HG03571 (cell line): Measurements from ENCODE around the gene DTX4.

Experiments
- ATAC-seq: cut with Tn5 transposase; IDR thresholded peaks from one replicate; pipeline ENCODE4 v1.9.1; 2021; ENCODE audit not compliant: unreplicated experiment

The DTX4 gene

DNA sequence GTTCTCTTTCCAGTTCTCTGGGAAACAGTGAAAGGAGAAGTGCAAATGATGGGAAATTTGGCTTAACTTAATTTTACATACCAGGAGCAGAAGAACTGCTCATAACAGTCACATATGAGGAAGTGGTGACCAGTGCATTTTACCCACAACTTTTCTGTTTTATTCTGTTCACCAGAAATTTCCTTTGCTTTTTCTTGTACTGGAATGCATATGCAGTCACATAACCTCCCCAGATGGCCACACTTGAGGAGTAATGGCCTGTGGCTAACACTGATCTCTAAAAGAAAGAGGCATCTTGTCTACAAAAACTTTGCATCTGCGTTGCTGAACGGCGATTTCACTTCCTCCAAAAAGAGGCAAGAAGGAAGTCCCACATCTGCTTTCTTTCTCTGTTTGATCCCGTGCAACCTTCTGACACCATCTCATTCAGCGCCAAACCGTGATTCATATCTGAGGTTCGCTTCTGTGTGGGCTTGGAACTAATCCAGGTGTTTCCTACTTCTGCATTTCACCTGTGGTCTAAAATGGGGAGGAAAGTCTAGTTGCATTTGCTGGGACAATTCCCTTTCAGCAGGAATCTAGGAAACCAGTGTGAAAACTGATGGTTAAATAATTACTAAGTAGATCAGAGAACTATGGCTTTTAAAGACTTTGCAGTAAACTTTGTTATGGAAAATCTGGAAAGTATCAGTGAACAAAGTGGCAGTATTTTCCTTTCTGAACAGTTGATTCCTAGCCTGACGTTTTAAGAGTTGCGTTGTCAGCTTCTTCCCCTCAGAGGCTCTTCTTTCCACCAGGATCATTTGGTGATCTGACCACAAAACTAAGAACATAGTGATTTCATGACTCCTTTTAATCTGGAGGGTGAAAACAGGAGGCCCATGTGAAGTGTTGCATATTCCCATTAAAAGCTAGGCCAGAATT, 45.0 kb downstream of the DTX4 start:
- ATAC-seq, result peak; percentile 93

DNA sequence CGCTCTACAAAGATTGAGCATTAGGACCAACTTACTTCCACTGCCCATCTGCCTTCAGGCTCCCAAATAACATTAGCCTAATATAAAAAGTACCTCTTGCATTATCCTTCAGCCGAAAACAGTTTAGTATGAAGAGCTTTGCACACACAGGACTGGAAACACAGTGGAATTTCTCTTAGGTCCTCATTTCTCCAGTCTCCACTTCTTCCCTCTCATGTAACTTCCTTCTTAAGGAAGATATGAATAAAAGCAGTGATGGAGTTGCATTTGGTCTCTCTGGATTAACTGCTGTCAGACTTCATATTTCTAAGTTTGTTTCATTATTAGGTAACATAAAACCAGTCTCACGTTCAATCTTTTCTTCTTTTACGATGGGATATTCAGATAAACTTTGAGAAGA, 46.4 kb downstream of the DTX4 start:
- ATAC-seq, result no peak

DNA sequence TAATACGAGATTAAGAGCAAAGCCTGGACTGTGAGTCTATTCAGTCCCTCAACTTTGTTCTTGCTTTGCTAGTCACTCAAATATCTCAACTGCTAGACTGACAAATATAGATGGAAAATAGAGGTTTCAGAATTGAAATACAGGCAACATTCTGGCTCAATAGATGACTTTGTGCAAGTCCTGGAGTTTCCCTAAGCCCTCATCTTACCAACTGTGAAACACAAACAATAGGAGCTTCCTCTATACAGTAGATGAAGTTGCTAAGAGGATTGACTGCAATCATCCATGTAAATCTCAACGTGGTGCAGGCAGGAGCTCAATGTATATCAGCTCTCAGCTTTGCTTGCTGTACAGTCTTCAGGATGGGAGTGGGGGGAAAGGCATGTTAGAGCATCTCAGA, 47.0 kb downstream of the DTX4 start:
- ATAC-seq, result no peak

DNA sequence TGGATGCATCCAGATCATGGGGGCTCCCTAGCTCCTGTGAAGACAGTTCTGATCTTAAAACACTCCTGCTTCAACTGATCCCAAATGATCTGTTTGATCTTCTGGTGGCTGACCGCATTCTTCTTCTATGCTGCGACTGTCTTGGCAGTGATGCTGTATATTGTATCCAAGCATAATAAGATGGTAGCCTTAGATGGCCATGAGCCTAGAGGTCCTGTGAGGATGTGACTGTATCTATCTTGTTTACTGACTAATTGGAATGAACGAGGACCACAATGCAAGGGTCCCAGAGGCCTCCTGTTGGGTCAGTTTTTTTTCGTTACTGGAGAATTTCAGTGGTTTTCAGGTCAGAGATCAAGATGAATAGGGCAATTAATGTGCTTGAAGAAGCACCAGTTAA, 47.9 kb downstream of the DTX4 start:
- no peak for ATAC-seq

DNA sequence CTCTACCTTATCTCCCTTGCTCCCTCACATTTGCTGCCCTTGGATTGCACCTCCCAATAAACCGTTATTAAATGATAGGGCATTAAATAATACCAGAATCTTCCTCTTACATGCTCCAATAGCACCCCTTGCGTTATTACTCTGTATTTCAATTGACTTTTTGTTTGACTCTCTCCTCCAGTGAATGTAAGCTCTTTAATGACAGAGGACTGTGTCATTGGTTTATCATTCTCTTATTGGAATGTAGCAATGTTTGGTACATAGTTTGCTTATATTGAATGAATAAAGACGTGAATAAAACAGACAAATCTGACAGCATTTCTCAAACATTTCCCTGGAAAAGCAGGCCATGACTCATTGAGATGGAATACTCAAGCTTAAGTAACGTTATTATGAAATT, 49.5 kb downstream of the DTX4 start:
- no peak for ATAC-seq

DNA sequence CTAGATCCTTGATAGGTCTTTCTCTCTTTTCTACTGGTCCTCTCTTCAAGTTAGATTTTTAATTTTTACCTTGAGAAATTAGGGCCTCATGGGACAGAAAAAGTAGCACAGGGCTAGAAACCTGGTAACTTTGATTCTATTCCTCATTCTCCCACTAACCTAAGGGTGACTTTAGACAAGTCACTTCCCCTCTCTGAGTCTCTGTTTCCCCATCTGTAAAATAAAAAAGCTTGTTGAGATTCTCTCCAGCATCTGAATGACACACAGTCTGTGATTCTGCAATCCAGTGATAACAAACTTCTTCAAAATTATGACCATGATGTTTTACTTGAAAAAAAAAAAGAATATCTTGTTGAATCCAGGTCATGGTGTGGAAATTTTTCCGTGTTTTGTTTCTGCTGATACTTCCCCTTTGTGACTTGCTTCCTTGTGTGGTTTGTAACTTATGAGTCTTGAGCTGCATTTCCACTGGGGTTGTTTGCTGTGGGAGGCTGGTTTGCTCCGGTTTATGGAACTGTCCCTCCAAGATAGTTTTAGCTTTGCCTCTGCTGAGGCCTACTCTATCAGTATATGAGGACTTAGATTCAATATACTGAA, 50.6 kb downstream of the DTX4 start:
- ATAC-seq, result no peak

DNA sequence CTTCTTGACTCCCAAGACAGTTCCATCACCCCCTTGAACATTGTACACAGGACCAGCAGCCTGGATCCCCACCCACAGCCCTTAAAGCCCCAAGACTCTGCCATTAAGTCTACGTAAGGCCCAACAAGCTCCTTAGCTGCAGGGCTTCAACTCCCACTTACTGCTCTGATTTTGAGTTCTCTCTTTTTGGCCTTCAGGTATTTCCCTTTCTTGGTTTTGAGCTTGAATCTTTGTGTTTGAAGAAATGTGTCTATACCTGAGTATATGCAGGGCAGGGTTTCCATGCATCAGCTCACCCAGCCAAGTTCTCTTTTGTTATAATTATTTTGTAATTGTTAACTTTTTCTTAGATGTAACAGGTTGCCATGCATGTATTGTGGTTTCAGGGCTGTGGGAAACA, 51.2 kb downstream of the DTX4 start:
- ATAC-seq, result no peak

DNA sequence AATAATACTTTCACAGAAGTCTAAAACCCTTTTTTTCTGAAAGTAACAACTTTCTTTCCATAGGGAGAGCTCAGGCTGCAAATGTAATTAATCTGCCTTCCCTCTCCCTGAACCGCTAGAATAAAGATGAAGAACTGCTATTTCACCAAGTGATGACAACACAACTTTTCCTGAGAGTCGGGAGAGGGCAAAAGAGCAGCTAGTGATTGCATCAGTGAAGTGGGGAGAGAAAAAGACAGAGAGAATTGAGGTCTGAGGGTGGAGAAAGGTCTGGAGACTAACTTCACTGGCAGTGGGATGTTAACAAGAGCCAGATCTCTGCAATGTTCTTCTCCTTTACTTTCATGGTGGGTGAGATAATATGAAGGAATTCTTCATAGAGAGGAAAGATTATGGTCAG, 51.7 kb downstream of the DTX4 start:
- ATAC-seq, result no peak

DNA sequence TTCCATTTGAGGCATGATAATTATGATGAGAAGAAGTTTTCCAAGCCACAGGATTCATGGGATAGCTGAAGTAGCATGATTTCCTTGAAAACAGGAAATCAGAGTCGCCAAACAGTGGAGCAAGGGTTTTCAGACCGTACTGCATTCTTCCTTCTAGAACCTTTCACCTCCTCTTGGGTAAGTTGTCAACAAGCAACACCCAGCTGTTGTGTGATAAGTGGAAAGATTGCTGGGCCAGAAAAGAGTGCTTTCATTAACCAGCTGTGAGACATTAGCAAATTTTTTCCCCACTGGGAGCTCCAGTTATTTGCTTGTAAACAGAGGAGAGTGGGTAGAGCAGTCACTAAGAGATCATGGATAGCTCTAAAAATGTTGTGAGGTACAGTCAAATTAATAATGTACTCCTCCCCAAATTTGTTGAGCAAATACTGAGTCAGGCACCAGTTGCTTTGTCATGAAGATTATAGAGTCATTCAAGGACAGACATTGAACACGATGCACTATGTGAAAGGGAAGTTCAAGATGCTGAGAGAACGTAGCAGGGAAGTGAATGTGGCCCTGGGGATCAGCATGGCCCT, 52.5 kb downstream of the DTX4 start:
- no peak for ATAC-seq

DNA sequence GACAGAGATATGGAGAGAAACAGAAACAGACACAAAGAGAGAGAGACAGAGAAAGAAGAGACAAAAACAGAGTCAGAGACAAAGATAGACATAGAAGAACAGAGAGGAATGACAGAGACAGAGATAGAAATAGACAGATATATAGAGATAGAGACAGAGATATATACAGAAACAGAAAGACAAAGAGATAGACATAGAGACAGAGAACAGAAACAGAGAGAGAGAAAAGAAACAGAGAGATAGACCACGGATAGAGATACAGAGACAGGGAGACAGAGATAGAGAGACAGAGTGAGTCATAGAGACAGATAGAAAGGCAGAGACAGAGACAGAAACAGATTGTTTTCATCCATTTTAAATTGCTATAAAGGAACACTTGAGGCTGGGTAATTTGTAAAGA, 53.1 kb downstream of the DTX4 start:
- ATAC-seq, result no peak

DNA sequence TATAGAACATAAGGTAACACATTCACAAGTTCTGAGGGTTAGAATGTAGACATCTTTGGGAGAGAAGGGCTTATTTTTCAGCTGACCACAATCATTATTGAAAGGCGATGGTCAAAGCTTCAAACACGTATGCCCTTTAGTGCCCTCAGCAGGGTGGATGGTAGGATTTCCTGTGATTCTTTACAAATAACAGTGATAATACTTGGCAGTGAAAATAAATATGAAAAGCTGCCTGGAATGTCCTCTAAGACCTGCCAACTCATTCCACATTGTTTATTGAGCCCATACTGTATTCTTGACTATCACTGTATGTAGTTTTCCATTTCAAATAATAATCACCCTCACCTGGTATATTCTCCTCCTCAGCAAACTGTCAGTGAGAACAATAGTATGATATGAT, 54.5 kb downstream of the DTX4 start:
- no peak for ATAC-seq

DNA sequence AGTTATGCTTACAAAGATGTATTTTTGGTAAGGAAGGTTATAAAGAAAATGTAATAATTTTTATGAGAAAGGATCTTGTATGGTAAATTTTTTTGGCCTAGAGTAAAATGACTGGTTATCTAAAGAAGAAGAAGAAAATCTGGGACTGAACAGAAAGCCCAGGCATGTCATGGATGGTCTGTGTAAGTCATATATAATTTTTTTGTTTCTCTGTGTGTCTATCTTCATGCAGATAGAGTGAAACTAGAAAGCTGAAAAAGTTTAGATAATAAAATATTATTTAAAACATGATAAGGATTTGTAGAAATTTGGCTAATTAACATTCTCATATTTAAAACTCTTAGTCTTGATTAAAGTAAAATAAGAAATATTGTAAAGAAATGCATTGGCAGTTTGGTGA, 68.4 kb downstream of the DTX4 start:
- no peak for ATAC-seq

DNA sequence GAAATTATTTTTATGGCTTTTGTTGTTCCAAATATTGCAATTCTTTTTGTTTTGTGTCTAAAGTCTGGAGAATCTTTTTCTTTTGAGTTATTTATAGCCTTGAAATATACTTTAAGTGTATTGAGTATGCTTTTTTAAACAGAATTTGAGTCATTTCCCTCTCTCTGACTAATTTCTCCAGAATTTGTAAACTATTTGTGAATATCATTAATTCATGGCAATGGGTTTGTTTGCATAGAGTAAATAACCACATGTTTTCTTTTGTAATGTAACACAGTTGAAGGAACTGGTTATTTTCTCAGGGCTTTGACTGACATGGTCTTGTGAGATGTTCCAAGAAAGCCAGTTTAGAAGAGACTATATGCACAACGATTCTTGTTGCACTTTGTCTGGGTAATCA, 71.7 kb downstream of the DTX4 start:
- no peak for ATAC-seq

DNA sequence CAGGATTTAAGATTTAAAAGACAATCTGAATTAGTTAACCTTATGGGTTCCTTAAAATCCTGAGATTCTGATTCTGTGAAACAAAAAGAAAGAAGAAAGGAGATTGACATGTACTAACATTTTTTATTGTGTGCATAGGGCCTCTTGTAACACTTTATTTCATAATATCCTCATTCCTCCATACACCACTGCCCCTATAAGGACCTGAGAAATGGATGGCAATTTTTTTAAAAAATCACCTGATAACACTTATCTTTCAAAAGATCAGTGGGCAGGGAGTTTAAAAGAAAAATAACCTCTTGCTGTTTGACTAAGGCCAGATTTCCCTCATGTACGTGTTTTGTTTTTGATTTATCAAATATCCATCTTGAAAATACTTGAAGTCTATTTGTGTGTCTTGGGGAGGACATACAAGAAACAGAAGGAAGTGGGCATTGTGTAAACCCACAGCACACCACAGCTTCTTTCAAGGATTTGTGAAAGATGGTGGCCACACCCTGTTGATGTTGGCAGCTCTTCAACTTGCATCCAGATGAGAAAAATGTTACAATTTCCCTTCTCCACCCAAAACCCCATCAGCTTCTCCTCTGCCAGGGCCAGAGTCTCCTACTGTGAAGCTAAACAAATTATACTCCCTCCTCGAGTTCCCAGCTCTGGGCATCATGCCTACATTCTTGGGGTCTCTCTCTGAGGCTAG, 75.7 kb downstream of the DTX4 start:
- ATAC-seq, result no peak

DNA sequence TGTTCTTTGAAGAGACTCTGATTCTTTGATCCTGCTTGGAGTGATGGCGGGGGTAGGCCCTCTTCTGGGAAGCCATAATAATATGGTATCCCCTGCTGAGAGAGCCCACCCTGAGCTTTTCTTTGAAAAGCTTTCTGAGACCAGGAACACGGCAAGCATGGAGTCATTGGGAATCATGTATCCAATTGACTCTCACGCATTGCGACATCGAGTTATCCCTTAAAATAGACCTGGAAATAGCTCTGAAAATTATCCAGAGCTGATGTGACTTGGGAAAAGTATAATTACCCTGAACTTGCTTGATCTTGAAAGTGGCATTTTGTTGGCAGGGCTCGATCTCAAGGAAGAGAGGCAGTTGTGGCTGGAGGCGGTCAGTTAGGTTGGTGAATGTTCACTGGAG, 77.6 kb downstream of the DTX4 start:
- no peak for ATAC-seq

DNA sequence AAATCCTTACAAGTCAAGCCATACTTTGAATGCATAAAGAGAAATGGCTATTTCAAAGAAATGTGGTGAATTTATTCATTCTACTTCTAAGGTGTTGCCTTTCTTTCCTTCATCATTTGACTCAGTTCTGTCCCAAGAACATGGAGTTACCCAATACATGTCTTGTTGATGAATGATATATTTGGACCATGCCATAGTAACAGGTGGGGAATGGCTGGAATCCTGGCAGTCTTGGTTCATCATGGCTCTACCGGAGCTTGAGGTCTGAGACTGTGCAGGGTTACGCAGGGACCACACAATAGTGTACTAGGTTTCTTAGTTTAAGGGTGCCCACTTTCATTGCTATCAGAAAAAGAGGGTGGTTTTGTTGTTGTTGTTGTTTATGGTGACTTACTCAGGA, 81.1 kb downstream of the DTX4 start:
- ATAC-seq, result no peak

DNA sequence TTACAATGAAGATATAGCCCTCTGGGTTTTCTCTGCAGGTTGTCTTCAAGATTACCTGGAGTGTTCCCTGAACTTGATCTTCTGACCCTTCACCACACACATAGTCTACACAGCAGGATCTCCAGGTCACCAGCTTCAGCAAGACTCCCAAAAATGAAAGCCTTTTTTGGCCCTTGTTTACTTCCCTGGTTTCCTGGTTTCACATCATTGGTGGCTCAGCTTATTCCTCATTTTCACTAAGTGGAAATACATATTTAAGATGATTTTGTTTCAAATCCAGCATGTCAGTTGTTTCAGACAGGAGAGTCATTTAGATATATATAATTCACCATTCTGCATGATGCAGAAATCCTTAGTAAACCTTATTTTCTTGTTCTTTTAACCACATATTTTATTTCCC, 82.4 kb downstream of the DTX4 start:
- ATAC-seq, result no peak

DNA sequence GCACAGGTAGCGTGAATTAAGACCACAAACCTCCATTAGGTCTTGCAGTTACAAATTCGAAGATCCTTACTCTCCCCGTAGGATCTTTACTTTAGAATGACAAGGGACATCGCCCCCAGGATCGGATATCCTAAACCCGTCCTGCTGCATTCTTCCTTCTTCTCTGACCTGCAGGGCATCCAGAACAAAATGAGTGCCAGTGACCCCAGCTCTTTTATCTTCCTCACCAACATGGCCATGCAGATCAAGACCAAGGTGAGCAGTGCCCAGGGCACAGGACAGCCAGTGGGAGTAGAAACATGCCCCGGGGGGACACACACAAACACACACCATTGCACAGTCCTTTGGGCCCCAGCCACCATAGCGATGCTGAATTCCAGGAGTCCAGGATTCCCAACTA, 83.3 kb downstream of the DTX4 start:
- no peak for ATAC-seq
